HEK293 (cell line): ENCODE measurements around the gene CDK17.

Experiments used
- ATF2 ChIP-seq: fragments of 450-650 bp; formaldehyde crosslinking; IDR thresholded peaks from 2 replicates; pipeline ENCODE4 v1.5.1; 2016; ENCODE audit warnings: missing biosample characterization, missing genetic modification characterization, low read depth
- CTCF ChIP-seq: fragments of 450-650 bp; formaldehyde crosslinking; IDR thresholded peaks from 2 replicates; pipeline ENCODE4 v1.5.1; 2016; ENCODE audit warnings: missing biosample characterization, missing genetic modification characterization
- KLF1 ChIP-seq: fragments of 450-650 bp; formaldehyde crosslinking; IDR thresholded peaks from 2 replicates; pipeline ENCODE4 v1.5.1; 2016; ENCODE audit warnings: missing biosample characterization, missing genetic modification characterization
- REST ChIP-seq: fragments of 450-650 bp; formaldehyde crosslinking; IDR thresholded peaks from 2 replicates; pipeline ENCODE4 v1.5.1; 2016; ENCODE audit warnings: missing biosample characterization, missing genetic modification characterization
- ZNF174 ChIP-seq: fragments of 450-650 bp; formaldehyde crosslinking; IDR thresholded peaks from 2 replicates; pipeline ENCODE4 v1.5.0; 2017; ENCODE audit warnings: missing biosample characterization, mild to moderate bottlenecking, missing genetic modification characterization

GRCh38 chr12:96233168-96233567 is 167.1 kb downstream of the CDK17 start:
- no peak for TF ChIP-seq KLF1 (tag by site-specific recombination)
- TF ChIP-seq ZNF174, result no peak
- TF ChIP-seq CTCF (tag by site-specific recombination), result no peak
- no peak for TF ChIP-seq ATF2 (tag by site-specific recombination)
- no peak for TF ChIP-seq REST
